Keratinocyte (primary cell): ENCODE measurements around the gene EPHB1. TPM values are rescaled to one million over a fixed set of nuclear protein-coding genes. Genes with fewer than 3 reads are reported as not detected.

Experiments used
- DNase-seq: peaks from one replicate; pipeline ENCODE4 v3.0.0-alpha.2; 2011; ENCODE audit warnings: low read depth, missing footprints, low spot score
- FAIRE-seq: peaks from 2 replicates; lab custom pipeline; 2011; peaks lifted over from hg19 to GRCh38; lab: Jason Lieb, UNC
- H2AFZ ChIP-seq: 2 replicates; pipeline ENCODE4 v1.6.0; 2012; ENCODE audit warnings: low read length, control low read depth, inconsistent platforms; ENCODE audit not compliant: control insufficient read depth
- H3K27ac ChIP-seq: 2 replicates; pipeline ENCODE4 v1.5.1; 2011; ENCODE audit warnings: low read length; ENCODE audit not compliant: control insufficient read depth, insufficient read depth
- H3K27me3 ChIP-seq: 3 replicates; pipeline ENCODE4 v1.6.0; 2011; ENCODE audit warnings: low read length; ENCODE audit not compliant: control insufficient read depth, insufficient read depth; ENCODE audit errors: extremely low read depth
- H3K36me3 ChIP-seq, 2 experiments: 2 replicates in 1 of 2; 3 replicates in 1 of 2; pipeline ENCODE4 v1.5.1; 2011; ENCODE audit warnings: low read length in 2 of 2, mild to moderate bottlenecking in 1 of 2; ENCODE audit not compliant: control insufficient read depth in 2 of 2, insufficient read depth in 2 of 2; ENCODE audit errors: extremely low read depth in 1 of 2
- H3K4me1 ChIP-seq: 3 replicates; pipeline ENCODE4 v1.5.1; 2011; ENCODE audit warnings: low read length; ENCODE audit not compliant: control insufficient read depth, insufficient read depth; ENCODE audit errors: extremely low read depth
- H3K4me2 ChIP-seq: 3 replicates; pipeline ENCODE4 v1.6.0; 2011; ENCODE audit warnings: low read depth, low read length; ENCODE audit not compliant: control insufficient read depth, insufficient read depth; ENCODE audit errors: extremely low read depth
- H3K4me3 ChIP-seq, 3 experiments: fragments of 200-600 bp in 1 of 3; sonication (generic) in 1 of 3; 2 replicates in 2 of 3; 3 replicates in 1 of 3; pipeline ENCODE4 v1.5.1; 2011 to 2016; ENCODE audit warnings: low read length in 3 of 3, mild to moderate bottlenecking in 3 of 3, control low read depth in 2 of 3, inconsistent platforms in 1 of 3, low read depth in 1 of 3, mixed read lengths in 1 of 3, mixed run types in 1 of 3, moderate library complexity in 1 of 3; ENCODE audit not compliant: control insufficient read depth in 2 of 3, insufficient read depth in 2 of 3; ENCODE audit errors: extremely low read depth in 1 of 3
- H3K79me2 ChIP-seq: 2 replicates; pipeline ENCODE4 v1.6.0; 2012; ENCODE audit warnings: low read length; ENCODE audit not compliant: control insufficient read depth, insufficient read depth
- H3K9ac ChIP-seq: 3 replicates; pipeline ENCODE4 v1.6.0; 2011; ENCODE audit warnings: low read length; ENCODE audit not compliant: control insufficient read depth, insufficient read depth; ENCODE audit errors: extremely low read depth
- H3K9me1 ChIP-seq: 3 replicates; pipeline ENCODE4 v1.6.0; 2011; ENCODE audit warnings: low read length; ENCODE audit not compliant: control insufficient read depth, insufficient read depth; ENCODE audit errors: extremely low read depth
- H3K9me3 ChIP-seq: 2 replicates; pipeline ENCODE4 v1.5.1; 2012; ENCODE audit warnings: low read depth, low read length; ENCODE audit not compliant: control insufficient read depth
- H4K20me1 ChIP-seq: 3 replicates; pipeline ENCODE4 v1.6.0; 2011; ENCODE audit warnings: low read length; ENCODE audit not compliant: control insufficient read depth, insufficient read depth; ENCODE audit errors: extremely low read depth
- CTCF ChIP-seq, 3 experiments: IDR thresholded peaks in 1 of 3; conservative IDR thresholded peaks in 1 of 3; optimal IDR thresholded peaks in 1 of 3; 2 replicates in 2 of 3; 3 replicates in 1 of 3; pipeline versions ENCODE3 to v1.5.1; 2011; ENCODE audit warnings: low read length in 3 of 3, mild to moderate bottlenecking in 3 of 3, moderate library complexity in 2 of 3, control low read depth in 1 of 3, inconsistent platforms in 1 of 3; ENCODE audit not compliant: insufficient read depth in 2 of 3; ENCODE audit errors: extremely low read depth in 1 of 3
- EZH2 ChIP-seq: IDR thresholded peaks from one replicate; pipeline ENCODE4 v1.6.1; 2012; ENCODE audit warnings: inconsistent platforms, mild to moderate bottlenecking, low read length, moderate library complexity
- dilution Hi-C: fragments of 300-500 bp; cut with MboI; formaldehyde crosslinking; loops from one replicate; pipeline ENCODE4 v1.7.0; 2020; ENCODE audit warnings: low sequenced_read_pairs; ENCODE audit not compliant: extremely low pct_ligation_motif_present
- polyA plus RNA-seq, 5 experiments: library from polyadenylated mRNA; depleted of rRNA in 3 of 5; stranded (reverse) in 3 of 5; stranded (forward) in 1 of 5; unstranded in 1 of 5; fragments of >200 nt; gene quantifications; 1 replicate in 1 of 5; 2 replicates in 3 of 5; 3 replicates in 1 of 5; pipeline versions ENCODE4 v1.2.1 to v1.2.3, GENCODE V29; 2011 to 2012; ENCODE audit warnings: missing spikeins in 2 of 5, low read depth in 1 of 5, low replicate concordance in 1 of 5

The EPHB1 gene
- polyA plus RNA-seq, 1 donor (not counting 4 experiments of a cell fraction or from before 2014, with no cell fraction given): 0.01 TPM

GRCh38 chr3:134846084-134846483, 51.0 kb downstream of the EPHB1 start:
- no peak for DNase-seq
- Histone ChIP-seq H3K36me3 (no peaks in the 10 kb centered on the region), H3K27ac (no peak overlapping the region), H3K4me2 (no peak overlapping the region), H2AFZ (no peak overlapping the region), H3K4me1 (no peaks in the 10 kb centered on the region), H3K27me3 (no peaks in the 10 kb centered on the region), H3K9ac (no peak overlapping the region), H3K9me3 (no peaks in the 10 kb centered on the region), H3K4me3 (no peak overlapping the region), H4K20me1 (no peaks in the 10 kb centered on the region), H3K9me1 (no peaks in the 10 kb centered on the region), H3K79me2 (no peaks in the 10 kb centered on the region)
- dilution Hi-C loops: no loop called here
- FAIRE-seq: no peak
- TF ChIP-seq EZH2 (no peak), CTCF (optimal IDR thresholded peaks at IDR 0.05 in 1 of 3, IDR thresholded peaks at IDR 0.05 in 1 of 3, conservative IDR thresholded peaks at IDR 0.05 in 1 of 3; ENCODE audit: extremely low read depth in 1 of 3, insufficient read depth in 2 of 3, low read length in 3 of 3) (no peak)

- Histone ChIP-seq H3K4me2 (no peak overlapping the region), H3K4me1 (no peaks in the 10 kb centered on the region), H3K9me3 (no peaks in the 10 kb centered on the region), H3K27me3 (no peaks in the 10 kb centered on the region), H3K27ac (no peak overlapping the region), H3K4me3 (no peak overlapping the region), H3K36me3 (no peaks in the 10 kb centered on the region), H4K20me1 (no peaks in the 10 kb centered on the region), H3K9ac (no peak overlapping the region), H3K9me1 (no peaks in the 10 kb centered on the region), H3K79me2 (no peaks in the 10 kb centered on the region), H2AFZ (no peak overlapping the region)
- dilution Hi-C loops: no loop called here
- FAIRE-seq: peak; percentile 20
- TF ChIP-seq EZH2 (no peak), CTCF (optimal IDR thresholded peaks at IDR 0.05 in 1 of 3, IDR thresholded peaks at IDR 0.05 in 1 of 3, conservative IDR thresholded peaks at IDR 0.05 in 1 of 3; ENCODE audit: extremely low read depth in 1 of 3, insufficient read depth in 2 of 3, low read length in 3 of 3) (no peak)
- DNase-seq: peak; percentile 35
These were observed 51.9 kb downstream of the EPHB1 start for GRCh38 chr3:134846911-134847317.
